K562 (cell line): ENCODE results near the gene GALNT18. TPM values are rescaled to one million over a fixed set of nuclear protein-coding genes. Genes with fewer than 3 reads are reported as not detected.

Experiments used
- CLOCK ChIP-seq: fragments of 250-450 bp; sonication (Bioruptor Pico); IDR thresholded peaks from 2 replicates; pipeline ENCODE4 v1.4.0; 2020; ENCODE audit warnings: mild to moderate bottlenecking, moderate library complexity, borderline replicate concordance
- ETS2 ChIP-seq: IDR thresholded peaks from 2 replicates; pipeline ENCODE4 v1.6.1; 2016; ENCODE audit warnings: borderline replicate concordance, missing genetic modification characterization, mild to moderate bottlenecking, moderate library complexity, missing compliant biosample characterization; ENCODE audit not compliant: poor library complexity, severe bottlenecking
- MGA ChIP-seq: fragments of 450-650 bp; IDR thresholded peaks from 2 replicates; pipeline ENCODE4 v1.6.1; 2016; ENCODE audit warnings: mild to moderate bottlenecking, moderate library complexity
- ZFP91 ChIP-seq: sonication (generic); formaldehyde crosslinking; IDR thresholded peaks from 2 replicates; pipeline ENCODE4 v1.8.0; 2022; ENCODE audit warnings: mild to moderate bottlenecking, missing genetic modification reagents
- ZHX1 ChIP-seq: fragments of 150-350 bp; conservative IDR thresholded peaks from 2 replicates; pipeline ENCODE4 v1.6.1; 2014; ENCODE audit warnings: low read length
- polyA plus RNA-seq, 8 experiments: library from polyadenylated mRNA; depleted of rRNA in 4 of 8; stranded (reverse) in 5 of 8; unstranded in 3 of 8; fragments of >200 nt; fragmentation: Nextera tagmentation in 2 of 8; fragmentation: Illumina TruSeq in 1 of 8; extraction: Ambion mirVana in 2 of 8; extraction: Trizol in 1 of 8; gene quantifications; 2 replicates each; pipeline versions ENCODE4 v1.2.1 to v1.2.3, GENCODE V29; 2011 to 2014; ENCODE audit warnings: inconsistent platforms in 1 of 8, missing spikeins in 1 of 8
- total RNA-seq, 7 experiments: library from RNA; depleted of rRNA in 6 of 7; stranded (reverse); fragments of >200 nt in 6 of 7; fragmentation: Illumina TruSeq in 2 of 7; extraction: Trizol in 2 of 7; gene quantifications; 2 replicates each; pipeline versions ENCODE4 v1.2.1 to v1.2.3, GENCODE V29; 2011 to 2021; ENCODE audit warnings: low replicate concordance in 1 of 7

Gene GALNT18
- total and polyA plus RNA-seq, 9 of the 15 experiments (the other 6 are each of a cell fraction or from before 2014, with no cell fraction given): not detected

GRCh38 chr11:11407763-11408084, 214.1 kb downstream of the GALNT18 start (continued):
- TF ChIP-seq MGA: no peak
- no peak for TF ChIP-seq ZFP91 (CRISPR knock-in tag)
- no peak for TF ChIP-seq ETS2 (tag)
- no peak for TF ChIP-seq CLOCK
- no peak for TF ChIP-seq ZHX1
